H9 (cell line): ENCODE data around the gene CFAP298. TPM values are rescaled to one million over a fixed set of nuclear protein-coding genes. Genes with fewer than 3 reads are reported as not detected.
"Not testable (repeated sequence)": the region's sequence is repeated elsewhere in the genome, so short reads cannot be mapped to it uniquely, and the experiment has no call there.

Source experiments
- DNase-seq: peaks from one replicate; pipeline ENCODE4 v3.0.0-alpha.2; 2017
- H2AFZ ChIP-seq: one replicate; pipeline ENCODE4 v1.6.1; 2013; ENCODE audit warnings: mild to moderate bottlenecking, low read length, control low read depth, moderate library complexity
- H2AK5ac ChIP-seq: 2 replicates; pipeline ENCODE4 v1.6.1; 2013; ENCODE audit warnings: low read length, control low read depth, mixed read lengths; ENCODE audit not compliant: insufficient read length
- H2BK120ac ChIP-seq: one replicate; pipeline ENCODE4 v1.6.1; 2013; ENCODE audit warnings: low read depth, mild to moderate bottlenecking, low read length, control low read depth, inconsistent platforms; ENCODE audit not compliant: poor library complexity, severe bottlenecking
- H2BK12ac ChIP-seq: 2 replicates; pipeline ENCODE4 v1.6.1; 2013; ENCODE audit warnings: low read length, control low read depth, mixed read lengths, low read depth; ENCODE audit not compliant: insufficient read length
- H2BK15ac ChIP-seq: 2 replicates; pipeline ENCODE4 v1.6.1; 2013; ENCODE audit warnings: low read depth, low read length, control low read depth
- H2BK20ac ChIP-seq: one replicate; pipeline ENCODE4 v1.6.1; 2013; ENCODE audit warnings: low read depth, mild to moderate bottlenecking, low read length, control low read depth, inconsistent platforms; ENCODE audit not compliant: poor library complexity, severe bottlenecking
- H2BK5ac ChIP-seq: 2 replicates; pipeline ENCODE4 v1.6.1; 2013; ENCODE audit warnings: low read length, control low read depth, mixed read lengths; ENCODE audit not compliant: insufficient read length
- H3K14ac ChIP-seq: 2 replicates; pipeline ENCODE4 v1.6.1; 2013; ENCODE audit warnings: low read length, control low read depth; ENCODE audit not compliant: insufficient read depth
- H3K18ac ChIP-seq: 2 replicates; pipeline ENCODE4 v1.6.1; 2013; ENCODE audit warnings: low read depth, mild to moderate bottlenecking, mixed read lengths, low read length, control low read depth; ENCODE audit not compliant: insufficient read length
- H3K23ac ChIP-seq: 2 replicates; pipeline ENCODE4 v1.6.1; 2013; ENCODE audit warnings: low read length, control low read depth, mixed read lengths, low read depth; ENCODE audit not compliant: insufficient read length
- H3K23me2 ChIP-seq: 2 replicates; pipeline ENCODE4 v1.6.1; 2013; ENCODE audit warnings: low read depth, mild to moderate bottlenecking, mixed read lengths, low read length, control low read depth; ENCODE audit not compliant: insufficient read length, poor library complexity, severe bottlenecking
- H3K27ac ChIP-seq: 2 replicates; pipeline ENCODE4 v1.5.1; 2013; ENCODE audit warnings: low read length, control low read depth, mixed read lengths, low read depth; ENCODE audit not compliant: insufficient read length
- H3K27me3 ChIP-seq: 2 replicates; pipeline ENCODE4 v1.6.1; 2013; ENCODE audit warnings: low read length, control low read depth, inconsistent platforms; ENCODE audit not compliant: insufficient read depth
- H3K4ac ChIP-seq: 2 replicates; pipeline ENCODE4 v1.6.1; 2013; ENCODE audit warnings: low read depth, mild to moderate bottlenecking, control low read depth, inconsistent platforms, low read length, moderate library complexity
- H3K4me1 ChIP-seq: 2 replicates; pipeline ENCODE4 v1.6.1; 2013; ENCODE audit warnings: low read length, control low read depth, inconsistent platforms; ENCODE audit not compliant: insufficient read depth
- H3K4me2 ChIP-seq: 2 replicates; pipeline ENCODE4 v1.6.1; 2013; ENCODE audit warnings: low read length, control low read depth, mixed read lengths; ENCODE audit not compliant: insufficient read length, insufficient read depth
- H3K56ac ChIP-seq: 2 replicates; pipeline ENCODE4 v1.6.1; 2013; ENCODE audit warnings: low read depth, mild to moderate bottlenecking, mixed read lengths, low read length, control low read depth; ENCODE audit not compliant: insufficient read length
- H3K79me1 ChIP-seq: 2 replicates; pipeline ENCODE4 v1.6.1; 2013; ENCODE audit warnings: low read depth, mild to moderate bottlenecking, moderate library complexity, low read length, control low read depth, inconsistent platforms; ENCODE audit not compliant: insufficient read depth, poor library complexity, severe bottlenecking
- H3K79me2 ChIP-seq: 2 replicates; pipeline ENCODE4 v1.6.1; 2013; ENCODE audit warnings: low read length, control low read depth, inconsistent platforms; ENCODE audit not compliant: insufficient read depth
- H3K9ac ChIP-seq: 2 replicates; pipeline ENCODE4 v1.6.1; 2013; ENCODE audit warnings: low read length, control low read depth, mixed read lengths; ENCODE audit not compliant: insufficient read length; ENCODE audit errors: extremely low read depth
- H3K9me3 ChIP-seq: one replicate; pipeline ENCODE4 v1.6.1; 2013; ENCODE audit warnings: low read depth, low read length, inconsistent platforms; ENCODE audit not compliant: control insufficient read depth
- H3T11ph ChIP-seq: one replicate; pipeline ENCODE4 v1.6.1; 2013; ENCODE audit warnings: mild to moderate bottlenecking, low read length, control low read depth, inconsistent platforms
- H4K20me1 ChIP-seq: one replicate; pipeline ENCODE4 v1.6.1; 2013; ENCODE audit not compliant: control insufficient read depth, insufficient read length, insufficient read depth
- H4K5ac ChIP-seq: 2 replicates; pipeline ENCODE4 v1.6.1; 2013; ENCODE audit warnings: low read depth, mild to moderate bottlenecking, mixed read lengths, low read length, control low read depth; ENCODE audit not compliant: insufficient read length
- H4K8ac ChIP-seq: replicated peaks from 2 replicates; pipeline ENCODE4 v1.6.1; 2013; ENCODE audit warnings: low read length, control low read depth, mixed read lengths, low read depth; ENCODE audit not compliant: insufficient read length
- H4K91ac ChIP-seq: 2 replicates; pipeline ENCODE4 v1.6.1; 2013; ENCODE audit warnings: low read depth, mild to moderate bottlenecking, moderate library complexity, mixed read lengths, low read length, control low read depth; ENCODE audit not compliant: insufficient read length
- H3K27ac Mint-ChIP-seq, 3 experiments: 2 replicates in 2 of 3; 3 replicates in 1 of 3; pipeline ENCODE4 v1.8.0; 2020 to 2021; ENCODE audit warnings: mixed read lengths in 3 of 3, mild to moderate bottlenecking in 1 of 3, moderate library complexity in 1 of 3
- H3K27me3 Mint-ChIP-seq: 2 replicates; pipeline ENCODE4 v1.8.0; 2021; ENCODE audit warnings: low read depth, mild to moderate bottlenecking, moderate library complexity, mixed read lengths
- H3K36me3 Mint-ChIP-seq, 3 experiments: 2 replicates in 2 of 3; 3 replicates in 1 of 3; pipeline ENCODE4 v1.8.0; 2020 to 2021; ENCODE audit warnings: low read depth in 3 of 3, mixed read lengths in 3 of 3; ENCODE audit not compliant: insufficient read depth in 1 of 3
- H3K4me1 Mint-ChIP-seq, 2 experiments: 2 replicates each; pipeline ENCODE4 v1.8.0; 2020; ENCODE audit warnings: mixed read lengths in 2 of 2
- H3K4me3 Mint-ChIP-seq, 2 experiments: 2 replicates in 1 of 2; 3 replicates in 1 of 2; pipeline ENCODE4 v1.8.0; 2020 to 2021; ENCODE audit warnings: mild to moderate bottlenecking in 2 of 2, mixed read lengths in 2 of 2, moderate library complexity in 1 of 2
- H3K9me3 Mint-ChIP-seq, 2 experiments: 2 replicates in 1 of 2; 3 replicates in 1 of 2; pipeline ENCODE4 v1.8.0; 2020; ENCODE audit warnings: mild to moderate bottlenecking in 2 of 2, mixed read lengths in 2 of 2, moderate library complexity in 1 of 2
- WGBS: extraction: QIAGEN DNeasy Blood & Tissue Kit; methylation state at CpG from one replicate; pipeline ENCODE4 v1.1.7; 2013; ENCODE audit warnings: missing lambda C conversion rate, low lambda C conversion rate, mixed read lengths; ENCODE audit not compliant: insufficient read length; ENCODE audit errors: extremely low coverage; 5-methylcytosine and 5-hydroxymethylcytosine counted together
- total RNA-seq: library from RNA; stranded (reverse); gene quantifications from 2 replicates; pipeline ENCODE4 v1.2.1, GENCODE V29; 2021
- TF ChIP-seq, protein P1 (sequence below): fragments of 200-600 bp; sonication (generic); conservative IDR thresholded peaks from 3 replicates; pipeline ENCODE4 v1.8.0; 2021; ENCODE audit warnings: antibody characterized with exemption, mild to moderate bottlenecking

CFAP298 gene
- total RNA-seq, 1 experiment from 2014 or later, result 81.8 TPM

DNA sequence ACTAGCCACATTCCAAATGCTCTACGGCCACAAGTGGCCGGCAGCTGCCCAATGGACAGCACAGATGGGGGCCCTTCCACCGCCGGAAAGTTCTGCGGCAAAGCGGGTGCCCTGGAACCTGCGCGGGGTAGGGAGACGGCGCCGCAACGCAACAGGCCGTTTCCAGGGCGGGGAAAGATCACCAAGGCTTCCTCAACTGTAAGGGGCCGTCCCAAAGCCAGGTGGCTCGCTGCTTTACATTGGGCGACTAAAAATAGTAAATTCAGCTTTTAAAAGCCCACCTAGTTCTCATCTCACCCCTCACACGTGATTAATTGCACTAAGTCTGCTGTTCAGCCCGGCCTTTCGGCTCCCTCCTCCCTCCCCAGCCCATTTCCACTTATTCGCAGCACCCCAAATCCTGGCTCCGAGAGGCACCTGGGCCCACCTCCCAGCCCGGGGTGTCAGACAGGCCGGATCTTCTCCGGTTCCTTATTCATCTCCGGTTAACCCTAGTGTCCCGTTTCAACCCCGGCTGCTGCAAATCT lies 643 bp downstream of the CFAP298 start:
- H3K56ac ChIP-seq, result no peak overlapping the region
- no peak overlapping the region for H3K18ac ChIP-seq
- H2AK5ac ChIP-seq, result no peak overlapping the region
- H3K9ac ChIP-seq, result peak overlapping the region; percentile 18
- no peaks in the 10 kb centered on the region for H3K27me3 ChIP-seq
- H3K4me2 ChIP-seq, result peak overlapping the region; percentile 69
- H3K9me3 Mint-ChIP-seq, result no peaks in the 10 kb centered on the region
- H2BK15ac ChIP-seq, result no peak overlapping the region
- H3T11ph ChIP-seq, result no peak overlapping the region
- no peaks in the 10 kb centered on the region for H4K20me1 ChIP-seq
- WGBS, result no CpG with 5 or more reads among the region's 28 CpGs
- H2BK5ac ChIP-seq, result no peak overlapping the region
- H3K27ac Mint-ChIP-seq, result peak overlapping the region; percentile 67 to 95 (median 80); a peak in 6 of 7 replicates
- peaks cover 6% of the 10 kb centered on the region for H3K79me1 ChIP-seq
- no peak for DNase-seq
- H2AFZ ChIP-seq, result no peak overlapping the region
- peak overlapping the region; percentile 97 to 98 for H3K4me3 Mint-ChIP-seq
- no peak overlapping the region for H4K5ac ChIP-seq
- H2BK20ac ChIP-seq, result no peak overlapping the region
- no peaks in the 10 kb centered on the region for H3K23me2 ChIP-seq
- TF ChIP-seq, protein P1, sequence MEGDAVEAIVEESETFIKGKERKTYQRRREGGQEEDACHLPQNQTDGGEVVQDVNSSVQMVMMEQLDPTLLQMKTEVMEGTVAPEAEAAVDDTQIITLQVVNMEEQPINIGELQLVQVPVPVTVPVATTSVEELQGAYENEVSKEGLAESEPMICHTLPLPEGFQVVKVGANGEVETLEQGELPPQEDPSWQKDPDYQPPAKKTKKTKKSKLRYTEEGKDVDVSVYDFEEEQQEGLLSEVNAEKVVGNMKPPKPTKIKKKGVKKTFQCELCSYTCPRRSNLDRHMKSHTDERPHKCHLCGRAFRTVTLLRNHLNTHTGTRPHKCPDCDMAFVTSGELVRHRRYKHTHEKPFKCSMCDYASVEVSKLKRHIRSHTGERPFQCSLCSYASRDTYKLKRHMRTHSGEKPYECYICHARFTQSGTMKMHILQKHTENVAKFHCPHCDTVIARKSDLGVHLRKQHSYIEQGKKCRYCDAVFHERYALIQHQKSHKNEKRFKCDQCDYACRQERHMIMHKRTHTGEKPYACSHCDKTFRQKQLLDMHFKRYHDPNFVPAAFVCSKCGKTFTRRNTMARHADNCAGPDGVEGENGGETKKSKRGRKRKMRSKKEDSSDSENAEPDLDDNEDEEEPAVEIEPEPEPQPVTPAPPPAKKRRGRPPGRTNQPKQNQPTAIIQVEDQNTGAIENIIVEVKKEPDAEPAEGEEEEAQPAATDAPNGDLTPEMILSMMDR, result no peak
- peaks cover 14 to 31% (median 27%) of the 10 kb centered on the region in 3 experiments; a peak in 6 of 7 replicates for H3K36me3 Mint-ChIP-seq
- no peaks in the 10 kb centered on the region for H3K79me2 ChIP-seq
- no peaks in the 10 kb centered on the region for H3K9me3 ChIP-seq
- H4K8ac ChIP-seq, result no peak overlapping the region
- no peak overlapping the region for H3K27ac ChIP-seq
- H3K4ac ChIP-seq, result no peak overlapping the region
- H3K14ac ChIP-seq, result no peak overlapping the region
- H3K4me1 Mint-ChIP-seq, result peaks cover 9 to 13% of the 10 kb centered on the region in 2 experiments
- H3K27me3 Mint-ChIP-seq, result peaks cover 2% of the 10 kb centered on the region; the same call in 1 of the 2 replicates
- H3K4me1 ChIP-seq, result no peaks in the 10 kb centered on the region; the same call in 1 of the 2 replicates
- no peak overlapping the region for H2BK12ac ChIP-seq
- H3K23ac ChIP-seq, result no peak overlapping the region
- no peak overlapping the region for H2BK120ac ChIP-seq
- H4K91ac ChIP-seq, result no peak overlapping the region

DNA sequence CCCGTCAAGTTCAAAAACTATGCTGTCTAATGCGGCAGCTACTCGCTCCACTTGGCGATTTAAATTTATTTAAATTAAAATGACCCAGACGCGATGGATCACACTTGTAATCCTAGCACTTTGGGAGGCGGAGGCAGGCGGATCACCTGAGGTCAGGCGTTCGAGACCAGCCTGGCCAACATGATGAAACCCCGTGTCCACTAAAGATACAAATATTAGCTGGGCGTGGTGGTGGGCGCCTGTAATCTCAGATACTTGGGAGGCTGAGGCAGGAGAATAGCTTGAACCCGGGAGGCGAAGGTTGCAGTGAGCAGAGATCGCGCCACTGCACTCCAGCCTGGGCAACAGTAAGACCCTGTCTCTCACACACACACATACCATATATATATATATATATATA lies 1.2 kb downstream of the CFAP298 start:
- H2BK5ac ChIP-seq, H3K14ac ChIP-seq, H2AFZ ChIP-seq, H3K79me2 ChIP-seq, H3K56ac ChIP-seq, H3K9me3 Mint-ChIP-seq, H3K27ac ChIP-seq, H3T11ph ChIP-seq, H3K27ac Mint-ChIP-seq, H3K27me3 Mint-ChIP-seq, H3K4me1 ChIP-seq, H3K23ac ChIP-seq, H3K4ac ChIP-seq, H2BK120ac ChIP-seq, H4K8ac ChIP-seq, H3K9me3 ChIP-seq, H2BK15ac ChIP-seq, H3K9ac ChIP-seq, H4K5ac ChIP-seq, H3K18ac ChIP-seq, H2AK5ac ChIP-seq, H2BK20ac ChIP-seq, H3K27me3 ChIP-seq, H3K23me2 ChIP-seq, H4K91ac ChIP-seq, DNase-seq, H4K20me1 ChIP-seq, H3K79me1 ChIP-seq, H2BK12ac ChIP-seq: not testable (repeated sequence)
- WGBS, result no CpG with 5 or more reads among the region's 17 CpGs
- Mint-ChIP-seq H3K4me3 (peak overlapping the region; percentile 62 to 78), H3K36me3 (peaks cover 19 to 37% (median 33%) of the 10 kb centered on the region in 3 experiments; a peak in 6 of 7 replicates), H3K4me1 (peaks cover 15 to 19% of the 10 kb centered on the region in 2 experiments)
- peak overlapping the region; percentile 69 for H3K4me2 ChIP-seq
